ENCODE data around the gene UBAC2. TPM values are rescaled to one million over a fixed set of nuclear protein-coding genes. Genes with fewer than 3 reads are reported as not detected.
"Not testable (repeated sequence)": the region's sequence is repeated elsewhere in the genome, so short reads cannot be mapped to it uniquely, and the experiment has no call there.

The UBAC2 gene
- total and polyA plus RNA-seq, 7 donors = 31.8 to 73.9 (median 47.6) TPM

DNA sequence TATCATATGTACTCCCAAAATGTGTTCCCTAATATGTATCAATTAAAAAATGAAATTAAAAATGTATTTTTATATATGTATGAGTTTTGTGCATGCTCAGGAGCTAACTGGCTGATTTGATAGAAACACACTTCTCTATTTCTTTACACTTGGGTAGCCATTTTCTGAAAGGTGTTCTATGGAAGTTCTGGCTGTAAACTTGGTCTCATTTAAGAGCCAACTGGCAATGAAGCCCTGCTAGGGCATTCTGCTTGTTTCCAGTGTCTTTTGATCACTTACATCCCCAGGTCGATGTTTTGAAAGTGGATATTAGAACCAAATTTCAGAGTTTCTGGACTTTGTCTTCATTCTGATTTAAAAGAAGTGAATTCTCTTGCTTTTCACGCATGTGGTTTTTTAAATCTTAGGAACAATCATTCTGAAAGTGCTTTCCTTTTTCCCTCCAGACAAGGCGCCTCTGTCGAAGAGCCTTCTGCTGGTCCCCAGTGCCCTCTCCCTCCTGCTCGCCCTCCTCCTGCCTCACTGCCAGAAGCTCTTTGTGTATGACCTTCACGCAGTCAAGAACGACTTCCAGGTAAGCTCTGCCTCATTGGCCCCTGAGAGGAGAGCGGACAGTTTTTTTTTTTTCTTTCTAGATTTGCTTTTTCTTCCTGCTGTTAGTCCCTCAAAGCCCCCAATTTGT, 37.5 kb downstream of the UBAC2 start:
- H3K9me3 ChIP-seq = no peaks in the 10 kb centered on the region
- H3K4me3 ChIP-seq = no peak overlapping the region
- intact Hi-C loops (cut with DNase I) = no loop called here
- TF ChIP-seq EP300 (IDR thresholded peaks at IDR 0.05) (no peak), CTCF (IDR thresholded peaks at IDR 0.05) (no peak), POLR2AphosphoS5 (IDR thresholded peaks at IDR 0.05) (no peak), POLR2A (IDR thresholded peaks at IDR 0.05) (no peak)
- no peak for DNase-seq
- H3K27me3 ChIP-seq = no peaks in the 10 kb centered on the region
- peaks cover 0 to 27% (median 5%) of the 10 kb centered on the region in 4 donors for H3K36me3 ChIP-seq
- no peak overlapping the region for H3K27ac ChIP-seq
- no peaks in the 10 kb centered on the region for H3K4me1 ChIP-seq
- 60 to 83% methylated on average over 8 of the region's 8 CpGs for WGBS, 2 donors

DNA sequence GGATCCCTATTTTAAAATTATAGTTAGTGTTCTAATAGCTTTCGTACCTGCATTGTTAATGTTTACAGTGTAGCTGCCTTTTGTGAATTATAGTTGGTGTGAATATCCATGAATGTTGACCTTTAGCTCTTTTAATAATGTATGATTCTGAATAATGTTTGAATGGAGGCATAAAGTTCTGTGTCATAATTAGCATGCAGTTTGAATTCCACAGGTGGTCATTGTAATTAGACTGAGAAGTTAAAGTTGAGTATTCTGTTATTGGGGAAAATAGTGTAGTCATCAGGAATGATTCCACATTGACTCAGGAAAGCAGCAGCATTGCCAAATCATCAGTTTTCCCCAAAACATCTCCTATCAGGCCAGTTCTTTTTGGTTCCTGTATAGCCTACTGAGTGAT, 45.4 kb downstream of the UBAC2 start:
- Histone ChIP-seq H3K9me3 (no peaks in the 10 kb centered on the region), H3K27me3 (no peaks in the 10 kb centered on the region), H3K36me3 (peaks cover 0 to 18% (median 0%) of the 10 kb centered on the region in 4 donors), H3K27ac (no peak overlapping the region), H3K4me1 (no peaks in the 10 kb centered on the region), H3K4me3 (no peak overlapping the region)
- WGBS, 2 donors = 97 to 98% methylated on average over 1 of the region's 1 CpG
- intact Hi-C loops (cut with DNase I) = no loop called here
- no peak for TF ChIP-seq CTCF (IDR thresholded peaks at IDR 0.05)
- TF ChIP-seq EP300 (IDR thresholded peaks at IDR 0.05) = no peak
- no peak for TF ChIP-seq POLR2A (IDR thresholded peaks at IDR 0.05)
- no peak for TF ChIP-seq POLR2AphosphoS5 (IDR thresholded peaks at IDR 0.05)
- no peak for DNase-seq

GRCh38 chr13:99249178-99249577, 48.5 kb downstream of the UBAC2 start:
- intact Hi-C loops (cut with DNase I); DNase-seq; H3K27me3 ChIP-seq; H3K9me3 ChIP-seq; H3K4me1 ChIP-seq; H3K27ac ChIP-seq; H3K4me3 ChIP-seq: not testable (repeated sequence)
- H3K36me3 ChIP-seq = peaks cover 0 to 20% (median 0%) of the 10 kb centered on the region in 4 donors
- 96 to 98% methylated on average over 3 of the region's 3 CpGs for WGBS, 2 donors

DNA sequence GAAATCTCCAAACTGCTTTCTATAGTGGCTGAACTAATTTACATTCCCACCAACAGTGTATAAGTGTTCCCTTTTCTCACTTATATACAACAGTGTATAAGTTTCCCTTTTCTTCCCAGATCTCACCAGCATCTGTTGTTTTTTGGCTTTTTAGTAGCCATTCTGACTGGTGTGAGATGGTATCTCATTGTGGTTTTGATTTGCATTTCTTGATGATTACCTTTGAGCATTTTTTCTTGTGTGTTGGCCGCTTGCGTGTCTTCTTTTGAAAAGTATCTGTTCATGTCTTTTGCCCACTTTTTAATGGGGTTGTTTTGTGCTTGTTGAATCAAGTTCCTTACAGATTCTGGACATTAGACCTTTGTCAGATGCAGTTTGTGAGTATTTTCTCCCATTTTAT, 49.0 kb downstream of the UBAC2 start:
- H3K27ac ChIP-seq; intact Hi-C loops (cut with DNase I); H3K27me3 ChIP-seq; DNase-seq; H3K4me3 ChIP-seq; H3K9me3 ChIP-seq; H3K4me1 ChIP-seq: not testable (repeated sequence)
- H3K36me3 ChIP-seq = peaks cover 0 to 20% (median 0%) of the 10 kb centered on the region in 4 donors
- 92 to 96% methylated on average over 2 of the region's 2 CpGs for WGBS, 2 donors

GRCh38 chr13:99250982-99251825, 50.5 kb downstream of the UBAC2 start:
- Histone ChIP-seq H3K9me3 (no peaks in the 10 kb centered on the region), H3K27me3 (no peaks in the 10 kb centered on the region), H3K27ac (no peak overlapping the region), H3K4me3 (no peak overlapping the region), H3K4me1 (peaks cover 0 to 9% (median 4%) of the 10 kb centered on the region in 4 donors), H3K36me3 (peaks cover 0 to 10% (median 0%) of the 10 kb centered on the region in 4 donors)
- DNase-seq = no peak
- intact Hi-C loops (cut with DNase I) = no loop called here
- TF ChIP-seq CTCF (IDR thresholded peaks at IDR 0.05) (no peak), POLR2AphosphoS5 (IDR thresholded peaks at IDR 0.05) (no peak), POLR2A (IDR thresholded peaks at IDR 0.05) (no peak), EP300 (IDR thresholded peaks at IDR 0.05) (no peak)
- 88% methylated on average over 5 of the region's 5 CpGs for WGBS, 2 donors

All from sigmoid colon (tissue), 7 donors.